HepG2 (cell line): ENCODE data around the gene WIPF2. TPM values are rescaled to one million over a fixed set of nuclear protein-coding genes. Genes with fewer than 3 reads are reported as not detected.

Source experiments
- ATAC-seq: fragments of 200-7000 bp; cut with Tn5 transposase; 3 replicates; pipeline ENCODE4 v1.9.1; 2020; ENCODE audit warnings: mild to moderate bottlenecking, moderate library complexity
- BruUV-seq: library from RNA; stranded (reverse); fragments of 400-500 nt; replicated peaks from 2 replicates; lab custom pipeline; 2021; lab: Mats Ljungman, UMichigan
- CTCF ChIA-PET: fragments of 300-600 bp; formaldehyde crosslinking; extraction: SDS; loops from one replicate; lab custom pipeline; 2021; ENCODE audit warnings: low total read pairs, inconsistent platforms, low intra/inter-chr PET ratio; lab: Yijun Ruan, JAX
- POLR2A ChIA-PET: fragments of 350-600 bp; sonication (Branson Sonifier 250); formaldehyde crosslinking; loops from one replicate; lab custom pipeline; 2020; ENCODE audit warnings: antibody characterized with exemption, inconsistent platforms; lab: Yijun Ruan, JAX
- DNase-seq: peaks from one replicate; pipeline ENCODE4 v3.0.0-alpha.2; 2015; ENCODE audit warnings: low spot score
- FAIRE-seq: peaks from 3 replicates; lab custom pipeline; 2011; peaks lifted over from hg19 to GRCh38; lab: Jason Lieb, UNC
- H2AFZ ChIP-seq: one replicate; pipeline ENCODE4 v1.6.1; 2011; ENCODE audit warnings: low read length, inconsistent platforms
- H3K27ac ChIP-seq: fragments of 300-600 bp; 3 replicates; pipeline ENCODE4 v1.8.0; 2011; ENCODE audit warnings: mixed run types, mild to moderate bottlenecking, mixed read lengths, low read length, inconsistent platforms; ENCODE audit not compliant: insufficient read depth; ENCODE audit errors: extremely low read length
- H3K27me3 ChIP-seq, 2 experiments: fragments of 200-600 bp in 1 of 2; 2 replicates in 1 of 2; 3 replicates in 1 of 2; pipeline versions ENCODE4 v1.6.0 to v1.8.0; 2011; ENCODE audit warnings: low read length in 2 of 2, mild to moderate bottlenecking in 2 of 2, moderate library complexity in 2 of 2, inconsistent platforms in 1 of 2; ENCODE audit not compliant: insufficient read depth in 2 of 2, control insufficient read depth in 1 of 2
- H3K36me3 ChIP-seq, 2 experiments: fragments of 200-600 bp in 1 of 2; replicated peaks in 1 of 2; 2 replicates in 1 of 2; 3 replicates in 1 of 2; pipeline versions ENCODE4 v1.5.1 to v1.8.0; 2011; ENCODE audit warnings: low read length in 2 of 2, inconsistent platforms in 1 of 2; ENCODE audit not compliant: insufficient read depth in 2 of 2, control insufficient read depth in 1 of 2
- H3K4me1 ChIP-seq: 2 replicates; pipeline ENCODE4 v1.5.1; 2012; ENCODE audit warnings: low read length, inconsistent platforms; ENCODE audit not compliant: insufficient read depth
- H3K4me2 ChIP-seq: 2 replicates; pipeline ENCODE4 v1.6.0; 2011; ENCODE audit warnings: low read depth, low read length, inconsistent platforms
- H3K4me3 ChIP-seq, 3 experiments: fragments of 200-600 bp in 1 of 3; sonication (generic), shearing (Covaris generic) in 1 of 3; replicated peaks in 1 of 3; 2 replicates each; pipeline ENCODE4 v1.5.1; 2011 to 2016; ENCODE audit warnings: low read length in 3 of 3, inconsistent platforms in 2 of 3, low read depth in 2 of 3, mild to moderate bottlenecking in 2 of 3, control low read depth in 1 of 3, mixed read lengths in 1 of 3; ENCODE audit not compliant: insufficient read depth in 1 of 3
- H3K79me2 ChIP-seq: one replicate; pipeline ENCODE4 v1.6.1; 2011; ENCODE audit warnings: low read length, inconsistent platforms; ENCODE audit not compliant: insufficient read depth
- H3K9ac ChIP-seq: 2 replicates; pipeline ENCODE4 v1.6.0; 2011; ENCODE audit warnings: mild to moderate bottlenecking, low read depth, low read length, inconsistent platforms; ENCODE audit not compliant: insufficient read depth
- H3K9me3 ChIP-seq: 2 replicates; pipeline ENCODE4 v1.5.1; 2012; ENCODE audit warnings: mild to moderate bottlenecking, low read length
- H4K20me1 ChIP-seq: 2 replicates; pipeline ENCODE4 v1.6.0; 2011; ENCODE audit warnings: inconsistent platforms, mild to moderate bottlenecking, low read length, moderate library complexity; ENCODE audit not compliant: insufficient read depth
- FOSL1 ChIP-seq: sonication (generic); formaldehyde crosslinking; IDR thresholded peaks from 2 replicates; pipeline ENCODE4 v1.9.0; 2021; ENCODE audit warnings: missing genetic modification reagents, borderline replicate concordance
- HNRNPLL ChIP-seq: fragments of 200-400 bp; formaldehyde crosslinking; IDR thresholded peaks from 2 replicates; pipeline ENCODE4 v1.6.1; 2017; ENCODE audit warnings: mild to moderate bottlenecking, low read depth, low read length; ENCODE audit not compliant: poor library complexity, severe bottlenecking
- MED13 ChIP-seq: sonication (generic); formaldehyde crosslinking; IDR thresholded peaks from 2 replicates; pipeline ENCODE4 v1.5.0; 2020; ENCODE audit warnings: missing genetic modification reagents
- NBN ChIP-seq: fragments of 450-650 bp; conservative IDR thresholded peaks from 2 replicates; pipeline ENCODE4 v1.6.1; 2017
- NFRKB ChIP-seq: fragments of 450-650 bp; IDR thresholded peaks from 2 replicates; pipeline ENCODE4 v1.6.1; 2017
- RELA ChIP-seq: sonication (generic); formaldehyde crosslinking; IDR thresholded peaks from 2 replicates; pipeline ENCODE4 v1.4.0; 2020; ENCODE audit warnings: missing genetic modification reagents
- SKIL ChIP-seq: sonication (generic); formaldehyde crosslinking; IDR thresholded peaks from 2 replicates; pipeline ENCODE4 v1.8.0; 2022; ENCODE audit warnings: missing genetic modification reagents, mild to moderate bottlenecking, moderate library complexity, borderline replicate concordance
- SP5 ChIP-seq: IDR thresholded peaks from 2 replicates; pipeline ENCODE4 v1.6.1; 2016; ENCODE audit warnings: low read depth, borderline replicate concordance
- SUZ12 ChIP-seq: fragments of 150-350 bp; IDR thresholded peaks from 2 replicates; pipeline ENCODE4 v1.6.1; 2014; ENCODE audit warnings: low read depth, low read length
- TIGD3 ChIP-seq: sonication (generic); formaldehyde crosslinking; IDR thresholded peaks from 2 replicates; pipeline ENCODE4 v1.5.1; 2020; ENCODE audit warnings: mild to moderate bottlenecking, missing genetic modification reagents, borderline replicate concordance
- ZKSCAN8 ChIP-seq: IDR thresholded peaks from 2 replicates; pipeline ENCODE4 v1.6.1; 2016; ENCODE audit warnings: borderline replicate concordance, missing genetic modification reagents, missing compliant biosample characterization
- ZMYM2 ChIP-seq: sonication (generic); formaldehyde crosslinking; IDR thresholded peaks from 2 replicates; pipeline ENCODE4 v1.8.0; 2022; ENCODE audit warnings: mild to moderate bottlenecking, missing genetic modification reagents
- ZNF281 ChIP-seq: sonication (generic); formaldehyde crosslinking; IDR thresholded peaks from 2 replicates; pipeline ENCODE4 v1.4.0; 2020; ENCODE audit warnings: missing genetic modification reagents, borderline replicate concordance
- ZNF335 ChIP-seq: sonication (generic); formaldehyde crosslinking; IDR thresholded peaks from 2 replicates; pipeline ENCODE4 v1.4.0; 2020; ENCODE audit warnings: missing genetic modification reagents
- ZNF362 ChIP-seq: sonication (generic); formaldehyde crosslinking; IDR thresholded peaks from 2 replicates; pipeline ENCODE4 v1.4.0; 2020; ENCODE audit warnings: missing genetic modification reagents, mild to moderate bottlenecking, borderline replicate concordance
- ZNF430 ChIP-seq: sonication (generic); formaldehyde crosslinking; IDR thresholded peaks from 2 replicates; pipeline ENCODE4 v1.9.0; 2021; ENCODE audit warnings: mild to moderate bottlenecking, missing genetic modification reagents
- ZNF530 ChIP-seq: sonication (generic); formaldehyde crosslinking; IDR thresholded peaks from 2 replicates; pipeline ENCODE4 v1.5.0; 2020; ENCODE audit warnings: low read depth, mild to moderate bottlenecking, missing genetic modification reagents
- ZNF549 ChIP-seq: sonication (generic); formaldehyde crosslinking; IDR thresholded peaks from 2 replicates; pipeline ENCODE4 v1.5.0; 2020; ENCODE audit warnings: missing genetic modification reagents
- ZNF737 ChIP-seq: sonication (generic); formaldehyde crosslinking; IDR thresholded peaks from 2 replicates; pipeline ENCODE4 v1.5.0; 2020; ENCODE audit warnings: missing genetic modification reagents, mild to moderate bottlenecking, borderline replicate concordance
- WGBS: methylation state at CpG from one replicate; pipeline ENCODE4 v1.1.6; 2017; ENCODE audit warnings: low lambda C conversion rate; 5-methylcytosine and 5-hydroxymethylcytosine counted together
- in situ Hi-C: cut with HindIII; loops from 2 replicates; pipeline ENCODE4 v1.10.0; 2017; ENCODE audit warnings: low pct_unique_long_range_greater_than_20kb; ENCODE audit not compliant: extremely low pct_ligation_motif_present
- intact Hi-C: fragments of 100-400 bp; cut with micrococcal nuclease; formaldehyde crosslinking; loops from one replicate; pipeline ENCODE4 v1.10.0; 2022; ENCODE audit not compliant: unreplicated experiment
- polyA plus RNA-seq, 8 experiments: library from polyadenylated mRNA; depleted of rRNA in 3 of 8; stranded (reverse) in 7 of 8; unstranded in 1 of 8; fragments of >200 nt; fragmentation: Illumina TruSeq in 4 of 8; extraction: Trizol in 4 of 8; gene quantifications; 2 replicates each; pipeline versions ENCODE4 v1.2.1 to v1.2.3, GENCODE V29; 2011 to 2016; ENCODE audit warnings: low read depth in 4 of 8, missing spikeins in 1 of 8, mixed read lengths in 1 of 8; ENCODE audit not compliant: insufficient read depth in 1 of 8
- total RNA-seq, 5 experiments: library from RNA; depleted of rRNA; stranded (reverse); fragments of >200 nt; fragmentation: Illumina TruSeq; extraction: Trizol; gene quantifications; 2 replicates each; pipeline ENCODE4 v1.2.3, GENCODE V29; 2016; ENCODE audit warnings: low read depth in 1 of 5

Gene WIPF2
- total and polyA plus RNA-seq, 2 of the 13 experiments (the other 11 are each of a cell fraction or from before 2014, with no cell fraction given) = 7.2 to 10.8 TPM

GRCh38 chr17:40173778-40174135, 45.3 kb upstream of the WIPF2 start:
- Histone ChIP-seq H3K27ac (peak overlapping the region; percentile 56), H2AFZ (no peak overlapping the region), H3K4me2 (0 out of 2 replicates have a peak overlapping the region, but pooled peaks have one; percentile 2), H3K36me3 (peaks cover 34 to 57% of the 10 kb centered on the region in 2 experiments), H3K4me1 (peaks cover 30% of the 10 kb centered on the region), H3K27me3 (no peaks in the 10 kb centered on the region), H3K9ac (no peak overlapping the region), H4K20me1 (no peaks in the 10 kb centered on the region), H3K79me2 (no peaks in the 10 kb centered on the region), H3K9me3 (no peaks in the 10 kb centered on the region), H3K4me3 (no peak overlapping the region)
- no TSS peak for BruUV-seq
- WGBS = 48% methylated on average over 3 of the region's 3 CpGs
- no peak for ATAC-seq
- intact Hi-C loops (no loop called here), in situ Hi-C loops (no loop called here)
- FAIRE-seq = no peak
- no peak for DNase-seq
- CTCF ChIA-PET = no interaction called here
- POLR2A ChIA-PET = interaction anchor here (1.1 to 3.0 kb wide), 5 partner anchors 10 to 73 kb away, joined by 5 to 12 read pairs (median 7); partner anchors contain the start of genes CASC3 and NR1D1
- TF ChIP-seq ZNF281 (CRISPR knock-in tag) (no peak), ZMYM2 (0 out of 2 replicates have a peak, but pooled peaks have one; percentile 28), FOSL1 (CRISPR knock-in tag) (no peak), HNRNPLL (no peak), NFRKB (no peak), SP5 (CRISPR knock-in tag) (no peak), RELA (CRISPR knock-in tag) (no peak), MED13 (CRISPR knock-in tag) (peak; percentile 7; the same call in 1 of the 2 replicates), ZNF530 (CRISPR knock-in tag) (no peak), NBN (no peak), SKIL (no peak), SUZ12 (no peak), ZNF549 (CRISPR knock-in tag) (0 out of 2 replicates have a peak, but pooled peaks have one; percentile 18), ZNF737 (no peak), ZNF362 (CRISPR knock-in tag) (peak; percentile 68), TIGD3 (CRISPR knock-in tag) (no peak), ZNF430 (CRISPR knock-in tag) (0 out of 2 replicates have a peak, but pooled peaks have one; percentile 62), ZKSCAN8 (no peak), ZNF335 (CRISPR knock-in tag) (no peak)
